Peyer's patch (tissue), 4 donors: ENCODE data around the gene ELL2. TPM values are rescaled to one million over a fixed set of nuclear protein-coding genes. Genes with fewer than 3 reads are reported as not detected.

Experiments used
- DNase-seq, 3 donors: peaks; one replicate each; pipeline ENCODE4 v3.0.0-alpha.2; 2017 to 2019
- H3K27ac ChIP-seq, 4 donors: fragments of 200-600 bp; sonication (generic); one replicate each; pipeline ENCODE4 v1.5.1; 2016 to 2019
- H3K27me3 ChIP-seq, 2 donors: fragments of 200-600 bp; sonication (generic); one replicate each; pipeline ENCODE4 v1.5.1; 2019
- H3K36me3 ChIP-seq, 3 donors: fragments of 200-600 bp; sonication (generic); one replicate each; pipeline ENCODE4 v1.5.1; 2016 to 2019
- H3K4me1 ChIP-seq, 4 donors: fragments of 200-600 bp; sonication (generic); one replicate each; pipeline ENCODE4 v1.5.1; 2016 to 2019
- H3K4me3 ChIP-seq, 4 donors: fragments of 200-600 bp; sonication (generic); 1 replicate in 3 of 4; 2 replicates in 1 of 4; pipeline ENCODE4 v1.5.1; 2016 to 2019; ENCODE audit warnings: mild to moderate bottlenecking in 1 of 4
- H3K9me3 ChIP-seq, 4 donors: fragments of 200-600 bp; sonication (generic); one replicate each; pipeline ENCODE4 v1.5.1; 2016 to 2019; ENCODE audit warnings: mild to moderate bottlenecking in 1 of 4
- CTCF ChIP-seq, 6 experiments: fragments of 450-650 bp in 4 of 6; fragments of 200-600 bp in 2 of 6; sonication (generic) in 1 of 6; IDR thresholded peaks; one replicate each; pipeline ENCODE4 v1.5.1; 2017 to 2019; ENCODE audit warnings: antibody characterized with exemption in 6 of 6, mild to moderate bottlenecking in 3 of 6, moderate library complexity in 1 of 6
- POLR2A ChIP-seq, 2 donors: fragments of 450-650 bp; IDR thresholded peaks; one replicate each; pipeline ENCODE4 v1.5.1; 2017; ENCODE audit warnings: antibody characterized with exemption in 2 of 2, mild to moderate bottlenecking in 2 of 2, moderate library complexity in 2 of 2
- total RNA-seq, 4 donors: library from RNA; depleted of rRNA; stranded (reverse); fragments of >200 nt; gene quantifications; one replicate each; pipeline ENCODE4 v1.1.0, GENCODE V29; 2016

The ELL2 gene
- total RNA-seq, 4 donors from 2014 or later, result 27.9 to 88.3 (median 38.7) TPM

DNA sequence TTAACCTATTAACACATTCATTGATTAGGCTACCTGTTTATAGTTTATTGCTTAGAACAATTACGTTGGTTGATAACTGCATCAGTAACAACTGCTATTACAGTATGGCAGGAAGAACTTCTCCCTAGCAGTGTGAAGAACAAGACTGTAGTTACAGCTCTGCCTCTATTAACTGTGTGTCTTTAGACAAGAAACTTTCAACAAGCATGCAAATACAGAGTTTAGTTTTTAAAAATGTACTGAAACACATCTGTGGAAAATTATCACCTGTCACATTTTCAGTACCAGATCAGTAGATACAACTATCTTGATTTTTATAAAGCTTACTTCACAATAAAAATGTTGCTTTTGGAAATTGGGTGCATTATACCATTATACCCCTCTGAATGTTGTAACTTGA is 22.2 kb downstream of the ELL2 start:
- H3K36me3 ChIP-seq, result no peaks in the 10 kb centered on the region
- no peaks in the 10 kb centered on the region for H3K4me1 ChIP-seq
- no peak overlapping the region for H3K27ac ChIP-seq
- no peaks in the 10 kb centered on the region for H3K9me3 ChIP-seq
- H3K4me3 ChIP-seq, result no peak overlapping the region
- TF ChIP-seq POLR2A (IDR thresholded peaks at IDR 0.05), result no peak
- no peak for TF ChIP-seq CTCF (IDR thresholded peaks at IDR 0.05)
- no peak for DNase-seq
- no peaks in the 10 kb centered on the region for H3K27me3 ChIP-seq

DNA sequence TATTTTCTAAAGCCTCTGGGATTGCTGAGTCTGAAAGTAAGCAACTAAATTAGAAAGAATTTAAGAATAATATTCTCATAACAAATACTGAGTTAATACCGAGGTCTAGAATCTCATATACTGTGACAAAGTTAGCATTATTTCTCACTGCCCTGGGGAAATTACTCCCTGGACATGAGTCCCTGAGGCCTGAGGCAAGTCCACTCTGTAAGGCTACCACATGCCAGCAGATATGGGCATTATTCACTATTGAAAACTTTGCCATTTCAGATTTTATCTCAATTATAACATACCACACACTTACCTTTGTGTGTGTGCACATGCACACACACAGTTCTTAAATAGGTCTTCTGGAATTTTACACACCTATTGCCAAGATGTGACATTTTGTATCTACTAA is 22.9 kb downstream of the ELL2 start:
- no peak overlapping the region for H3K4me3 ChIP-seq
- H3K27me3 ChIP-seq, result no peaks in the 10 kb centered on the region
- H3K36me3 ChIP-seq, result no peaks in the 10 kb centered on the region
- H3K4me1 ChIP-seq, result no peaks in the 10 kb centered on the region
- DNase-seq, result no peak
- TF ChIP-seq POLR2A (IDR thresholded peaks at IDR 0.05) (no peak), CTCF (IDR thresholded peaks at IDR 0.05) (no peak)
- no peak overlapping the region for H3K27ac ChIP-seq
- no peaks in the 10 kb centered on the region for H3K9me3 ChIP-seq

- Histone ChIP-seq H3K9me3 (no peaks in the 10 kb centered on the region), H3K27ac (no peak overlapping the region), H3K4me3 (no peak overlapping the region), H3K4me1 (no peaks in the 10 kb centered on the region), H3K27me3 (no peaks in the 10 kb centered on the region), H3K36me3 (no peaks in the 10 kb centered on the region)
- TF ChIP-seq CTCF (IDR thresholded peaks at IDR 0.05), result no peak
- TF ChIP-seq POLR2A (IDR thresholded peaks at IDR 0.05), result no peak
- no peak for DNase-seq
These were observed 23.3 kb downstream of the ELL2 start for GRCh38 chr5:95938347-95938746.

DNA sequence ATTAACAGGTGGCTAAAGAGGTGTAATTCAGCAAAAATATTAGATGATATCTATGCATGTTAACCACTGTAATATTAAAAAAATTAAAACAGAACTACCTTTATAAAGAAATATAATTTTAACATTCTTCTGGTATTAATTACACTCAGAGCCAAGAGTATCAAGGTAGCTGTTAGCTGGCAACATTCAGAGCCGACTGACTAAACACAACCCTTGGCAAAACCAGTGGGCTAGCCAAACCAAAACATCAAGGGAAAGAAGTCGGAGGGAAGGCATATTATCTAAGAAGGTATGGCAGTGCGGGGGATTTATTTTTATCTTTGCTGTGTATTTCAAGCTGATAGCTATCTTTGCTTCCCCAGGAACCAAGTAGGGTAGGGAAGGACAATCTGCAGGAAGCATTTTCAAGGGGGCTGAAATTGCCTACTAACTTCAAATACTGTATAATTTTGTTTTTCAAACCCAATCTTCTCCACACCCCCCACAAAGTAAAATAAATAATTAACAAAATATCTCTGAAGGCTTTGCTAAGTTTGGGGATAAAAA is 24.0 kb downstream of the ELL2 start:
- no peak for DNase-seq
- Histone ChIP-seq H3K27me3 (no peaks in the 10 kb centered on the region), H3K9me3 (no peaks in the 10 kb centered on the region), H3K27ac (no peak overlapping the region), H3K36me3 (no peaks in the 10 kb centered on the region), H3K4me3 (no peak overlapping the region), H3K4me1 (peaks cover 0 to 3% (median 0%) of the 10 kb centered on the region in 4 donors)
- no peak for TF ChIP-seq CTCF (IDR thresholded peaks at IDR 0.05)
- TF ChIP-seq POLR2A (IDR thresholded peaks at IDR 0.05), result no peak

DNA sequence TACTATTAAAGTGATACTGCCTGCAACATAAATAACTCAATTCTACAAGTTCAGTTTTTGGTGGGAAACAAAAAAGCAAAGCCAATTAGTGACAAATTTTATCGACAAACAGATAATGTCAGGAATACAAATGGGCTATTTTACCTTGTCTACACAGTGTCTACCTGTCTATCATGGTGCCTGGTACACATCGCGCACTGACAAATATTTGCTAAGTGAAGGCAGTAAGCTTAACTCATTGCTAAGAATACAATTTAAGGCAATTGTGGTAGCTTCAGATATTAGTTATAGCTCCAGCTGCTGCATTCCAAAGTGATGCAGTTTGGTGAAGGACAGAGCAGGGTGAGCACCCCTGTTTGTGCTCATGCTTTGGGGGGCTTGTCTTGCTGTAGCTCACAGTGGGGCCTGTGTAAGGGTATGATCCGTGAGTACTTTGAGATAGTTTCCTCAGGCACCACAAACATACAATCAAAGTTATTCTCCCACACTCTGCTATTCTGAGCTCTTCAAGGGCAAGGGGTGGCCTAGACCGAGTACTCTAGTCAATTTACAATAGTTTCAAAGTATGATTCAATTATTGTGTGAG is 24.7 kb downstream of the ELL2 start:
- no peak for DNase-seq
- TF ChIP-seq POLR2A (IDR thresholded peaks at IDR 0.05) (no peak), CTCF (IDR thresholded peaks at IDR 0.05) (no peak)
- Histone ChIP-seq H3K27ac (no peak overlapping the region), H3K27me3 (no peaks in the 10 kb centered on the region), H3K4me3 (no peak overlapping the region), H3K36me3 (no peaks in the 10 kb centered on the region), H3K4me1 (peaks cover 0 to 4% (median 0%) of the 10 kb centered on the region in 4 donors), H3K9me3 (no peaks in the 10 kb centered on the region)
